Activated T-cell treated with anti-CD3 and anti-CD28 coated beads, Interleukin-2, amount 50 U/mL, for 48 hours (primary cell): ENCODE measurements around the gene IFT122.

Experiments
- DNase-seq, 2 experiments: peaks; one replicate each; pipeline ENCODE4 v3.0.0-alpha.2; 2020

Gene IFT122

DNA sequence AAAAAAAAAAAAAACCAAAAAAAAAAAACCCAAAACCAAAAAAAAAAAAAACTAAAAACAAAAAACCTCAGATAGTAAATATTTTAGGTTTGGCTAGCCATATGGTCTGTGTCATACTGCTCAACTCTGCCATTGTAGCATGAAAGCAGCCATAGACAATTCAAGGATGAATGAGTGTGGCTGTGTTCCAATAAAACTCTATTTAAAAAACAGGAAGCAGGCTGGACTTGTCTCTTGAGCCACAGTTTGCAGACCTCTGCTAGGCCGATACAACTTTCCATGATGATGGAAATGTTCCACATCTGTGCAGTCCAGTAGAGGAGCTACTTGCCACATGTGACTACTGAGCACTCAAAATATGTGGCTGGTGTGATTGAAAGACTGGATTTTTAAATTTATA is 22.7 kb upstream of the IFT122 start:
- no peak for DNase-seq

DNA sequence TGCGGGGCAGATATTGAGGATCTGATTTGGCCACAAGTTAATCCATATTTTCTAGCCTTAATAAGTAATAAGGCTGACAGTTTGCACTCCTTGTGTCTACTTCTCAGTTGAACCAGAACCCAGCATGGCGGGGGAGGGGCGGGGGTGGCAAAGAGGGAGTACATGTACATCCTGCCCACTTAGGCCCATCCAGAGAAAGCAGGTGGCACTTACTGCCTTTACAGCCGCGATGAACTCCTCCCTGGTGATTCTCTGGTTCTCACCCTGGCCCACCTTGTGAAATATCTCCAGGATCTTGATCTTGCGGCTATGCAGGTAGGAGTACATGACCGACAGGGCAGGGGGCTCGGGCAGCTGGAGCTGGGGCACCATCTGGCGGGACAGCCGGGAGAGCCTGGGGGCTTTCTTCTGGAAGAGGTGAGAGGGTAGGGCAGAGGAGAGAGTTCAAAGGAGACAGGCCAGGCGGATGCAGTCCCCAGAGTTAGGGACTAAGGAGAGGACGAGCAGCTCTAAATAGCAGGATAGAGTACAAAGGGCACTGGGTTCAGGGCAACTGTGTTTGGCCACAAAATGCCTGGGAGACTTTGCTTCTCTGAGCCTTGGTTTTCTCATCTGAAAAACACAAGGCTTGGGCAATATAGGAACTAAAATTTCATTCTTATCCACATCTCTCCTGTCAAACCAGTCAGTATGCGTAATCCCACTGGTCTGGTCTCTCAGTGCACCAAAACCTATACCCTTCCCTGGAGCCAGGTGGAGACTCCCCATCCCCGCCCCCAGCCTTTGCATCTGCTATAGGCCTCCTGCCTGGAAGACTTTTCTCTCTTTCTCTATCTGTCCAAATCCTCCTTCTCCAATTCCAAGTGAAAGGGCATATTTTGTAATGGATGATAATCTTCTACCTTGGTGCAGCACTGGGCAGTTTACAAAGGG is 21.7 kb upstream of the IFT122 start:
- DNase-seq, result no peak

DNA sequence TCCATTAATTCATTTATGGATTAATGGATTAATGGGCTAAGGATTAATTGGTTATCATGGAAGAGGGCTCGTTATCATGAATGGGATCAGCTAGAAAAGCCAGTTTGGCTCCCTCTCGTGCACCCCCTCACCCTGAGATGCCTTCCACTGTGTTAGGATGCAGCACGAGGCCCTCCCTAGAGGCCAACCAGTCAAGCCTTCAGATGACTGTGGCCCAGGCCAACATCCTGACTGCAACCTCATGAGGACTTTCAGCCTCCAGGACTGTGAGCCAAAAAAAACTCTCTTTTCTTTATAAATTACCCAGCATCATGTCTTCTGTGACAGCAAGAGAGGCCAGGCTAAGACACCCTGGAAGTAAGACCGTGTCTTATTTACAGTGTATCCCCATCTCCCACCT is 20.5 kb upstream of the IFT122 start:
- DNase-seq, result no peak

DNA sequence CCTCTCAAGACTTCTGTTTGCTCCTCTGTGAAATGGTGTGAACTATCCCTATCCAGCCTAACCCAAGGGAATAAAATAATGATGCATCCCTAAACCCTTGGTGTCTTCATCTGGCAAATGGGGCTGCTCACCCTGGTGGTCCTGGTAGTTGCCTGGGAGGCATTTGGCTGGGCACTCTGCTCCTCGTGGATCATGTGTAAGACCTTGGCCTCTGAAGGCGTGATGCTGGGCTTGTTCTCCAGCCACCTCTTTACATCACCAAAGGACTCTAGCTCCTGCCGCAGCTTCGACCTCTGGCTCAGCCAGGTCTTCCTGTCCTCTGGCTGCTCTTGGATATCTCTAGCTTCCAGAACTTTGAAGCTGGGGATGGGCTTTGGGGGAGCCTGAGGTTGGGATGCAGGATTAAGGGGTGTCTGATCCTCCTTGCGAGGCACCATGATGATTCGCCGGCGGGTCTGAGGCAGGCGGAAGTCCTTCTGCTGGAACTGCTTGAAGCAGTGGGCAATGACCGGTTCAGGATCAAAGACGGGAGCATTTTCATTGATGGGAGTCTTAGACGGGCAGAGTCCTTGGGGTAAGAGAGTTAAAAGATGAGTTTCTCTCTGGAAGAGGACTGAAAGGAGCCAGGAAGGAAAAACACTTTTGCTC is 18.7 kb upstream of the IFT122 start:
- DNase-seq, result no peak

DNA sequence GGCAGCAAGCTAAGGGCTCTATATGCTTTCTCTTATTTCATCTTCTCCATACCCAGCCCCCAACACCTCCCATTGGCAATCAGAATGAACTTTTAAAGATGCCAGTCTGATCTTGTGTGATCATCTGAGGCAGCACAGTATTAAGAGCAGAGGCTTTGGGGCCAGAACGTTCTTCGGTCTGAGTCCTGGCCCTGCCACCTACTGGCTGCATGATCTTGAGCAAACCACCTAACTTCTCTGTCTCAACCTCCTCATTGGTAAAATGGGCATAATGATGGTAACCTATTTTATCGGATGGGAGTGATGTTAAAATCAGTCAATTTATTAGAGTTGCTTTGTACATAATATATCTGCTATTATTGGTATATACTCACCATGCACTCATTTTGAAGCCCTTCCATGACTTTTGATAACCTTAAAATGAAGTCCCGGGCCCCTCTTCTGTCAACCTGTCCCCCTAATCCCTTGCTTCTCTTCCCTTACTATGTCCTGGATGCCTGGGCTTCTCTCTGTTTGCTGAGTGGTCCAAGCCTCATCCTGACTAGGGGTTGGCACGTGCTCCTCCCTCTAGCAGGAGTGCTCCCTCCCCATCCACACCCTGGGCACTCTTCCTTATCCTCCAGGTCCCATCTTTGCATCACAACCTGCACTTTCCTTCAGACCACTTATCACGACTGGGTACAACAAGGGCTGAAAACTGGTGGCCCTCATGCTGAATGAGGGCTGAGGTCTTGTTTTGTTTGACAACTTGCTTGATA is 17.9 kb upstream of the IFT122 start:
- no peak for DNase-seq

GRCh38 chr3:129422897-129423296 is 17.1 kb upstream of the IFT122 start:
- no peak for DNase-seq

DNA sequence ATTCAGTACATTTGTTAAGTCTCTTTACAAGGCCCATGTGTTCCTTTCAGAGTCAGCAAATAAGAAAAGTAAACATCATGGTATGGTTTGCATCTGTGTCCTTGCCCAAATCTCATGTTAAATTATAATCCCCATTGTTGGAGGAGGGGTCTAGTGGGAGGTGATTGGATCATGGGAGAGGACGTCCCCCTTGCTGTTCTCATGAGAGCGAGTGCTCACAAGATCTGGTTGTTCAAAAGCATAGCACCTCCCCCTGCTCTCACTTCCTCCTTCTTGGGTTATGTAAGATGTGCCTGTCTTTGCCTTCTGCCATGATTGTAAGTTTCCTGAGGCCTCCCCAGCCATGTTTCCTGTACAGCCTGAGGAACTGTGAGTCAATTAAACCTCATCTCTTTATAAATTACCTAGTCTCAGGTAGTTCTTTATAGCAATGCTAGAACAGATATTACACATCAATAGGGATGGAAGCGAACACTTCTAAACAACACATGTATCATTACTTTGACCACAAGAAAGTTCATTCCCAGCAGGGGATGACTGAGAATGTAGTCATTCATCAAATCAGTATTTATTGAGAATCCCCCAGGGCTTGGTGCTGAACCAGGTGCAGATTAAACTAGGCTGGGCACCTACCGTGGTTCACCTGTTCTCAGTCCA is 15.7 kb upstream of the IFT122 start:
- DNase-seq, result peak; percentile 17 to 32

GRCh38 chr3:129425213-129425612 is 14.8 kb upstream of the IFT122 start:
- no peak for DNase-seq

DNA sequence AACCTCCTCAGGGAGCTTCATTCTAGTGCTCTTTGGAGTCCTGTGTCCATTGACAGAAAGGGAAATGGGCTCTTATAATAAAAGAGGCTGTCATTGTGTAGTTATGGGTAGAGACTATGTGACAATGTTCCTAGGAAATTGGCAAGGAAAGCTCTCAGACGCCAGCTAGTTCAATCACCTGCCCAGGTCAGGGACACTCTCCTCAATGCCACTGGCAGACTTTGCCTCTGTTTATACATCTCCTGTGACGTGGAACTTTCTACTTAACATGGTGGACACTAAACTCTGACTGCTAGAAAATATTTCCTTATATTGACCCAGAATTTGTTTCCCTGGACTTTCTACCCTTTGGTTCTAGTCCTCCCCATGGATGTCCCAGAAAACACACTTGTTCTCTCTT is 14.4 kb upstream of the IFT122 start:
- no peak for DNase-seq

GRCh38 chr3:129428007-129428375 is 12.0 kb upstream of the IFT122 start:
- DNase-seq, result no peak

DNA sequence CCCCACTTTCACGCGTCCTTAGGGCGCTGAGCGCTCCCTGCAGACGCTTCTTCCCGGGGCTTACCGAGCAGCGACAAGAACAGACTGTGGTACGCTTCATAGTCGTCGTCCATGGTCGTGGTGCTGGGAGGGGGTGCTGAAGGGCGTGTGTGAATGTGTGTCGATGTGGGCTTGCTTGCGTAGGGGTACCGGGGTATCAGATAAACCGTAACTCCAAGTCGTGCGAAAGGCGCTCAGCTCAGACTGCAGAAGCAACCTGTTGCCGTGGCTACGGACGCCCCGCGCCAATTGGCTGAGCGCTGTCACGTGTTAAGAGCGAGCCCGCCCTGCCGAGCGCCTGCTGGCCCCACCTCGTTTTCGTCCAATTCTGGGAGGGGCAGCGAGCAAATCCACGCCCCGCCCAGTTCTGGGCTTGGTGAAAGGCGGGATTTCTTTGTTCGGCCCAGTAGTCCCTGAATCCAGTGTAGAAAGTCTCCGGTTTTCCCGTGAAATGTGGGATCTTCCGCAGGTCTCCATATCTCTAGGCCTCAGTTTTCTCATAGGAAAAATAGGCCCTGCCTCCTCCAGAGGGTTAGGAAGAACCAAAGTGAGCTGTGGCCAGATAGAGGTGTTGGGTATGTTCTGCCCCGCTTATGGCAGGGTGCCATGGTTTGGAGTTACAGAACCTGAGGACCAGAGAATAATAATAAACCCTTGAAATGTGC is 11.5 kb upstream of the IFT122 start, which contains the start of gene EFCAB12:
EFCAB12 (minus strand) TSS at position 261 of the 704 bp plus-strand sequence; CDS start at position 113, 148 bp downstream.
- DNase-seq, result peak; percentile 91 to 93

GRCh38 chr3:129429080-129429451 is 11.0 kb upstream of the IFT122 start:
- no peak for DNase-seq

- DNase-seq, result no peak
These were observed 10.4 kb upstream of the IFT122 start for GRCh38 chr3:129429602-129430001.

DNA sequence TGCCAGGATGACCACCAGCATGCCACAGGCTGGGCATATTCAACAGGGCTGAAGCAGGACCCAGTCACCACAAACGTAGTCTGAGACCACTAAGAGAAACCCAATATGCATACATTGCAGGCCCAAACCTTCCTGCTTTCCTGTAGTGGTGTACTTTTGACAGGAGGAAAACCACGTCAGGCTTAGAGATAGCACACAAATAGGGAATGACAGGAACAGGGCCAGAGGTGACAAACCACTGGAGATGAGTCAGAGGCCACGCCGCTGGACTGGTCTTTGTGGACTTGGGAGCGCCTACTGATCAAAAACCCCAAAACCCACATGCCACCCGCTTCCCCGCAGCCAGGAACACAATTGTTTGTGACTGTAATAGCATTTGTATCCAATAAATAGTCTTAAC is 8.0 kb upstream of the IFT122 start:
- no peak for DNase-seq

GRCh38 chr3:129432671-129433070 is 7.4 kb upstream of the IFT122 start:
- DNase-seq, result no peak

DNA sequence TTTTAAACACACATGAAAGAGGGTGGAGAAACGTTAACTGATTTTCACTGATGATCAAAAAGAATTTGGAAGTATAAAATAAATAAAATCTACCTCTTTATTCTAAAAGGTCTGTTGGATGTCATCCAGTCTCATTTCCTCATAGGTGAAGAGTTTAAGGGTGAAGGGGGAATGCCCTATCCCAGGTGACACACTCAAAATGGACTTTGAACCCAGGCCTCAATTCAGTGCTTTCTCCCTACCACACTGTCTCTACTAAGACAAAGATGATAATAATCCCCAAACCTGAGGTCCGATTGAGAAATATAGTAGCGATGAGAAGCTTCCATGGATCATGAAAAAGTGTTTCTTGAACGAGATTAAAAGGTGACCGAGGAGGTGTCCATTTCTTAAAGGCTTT is 6.5 kb upstream of the IFT122 start:
- DNase-seq, result no peak

DNA sequence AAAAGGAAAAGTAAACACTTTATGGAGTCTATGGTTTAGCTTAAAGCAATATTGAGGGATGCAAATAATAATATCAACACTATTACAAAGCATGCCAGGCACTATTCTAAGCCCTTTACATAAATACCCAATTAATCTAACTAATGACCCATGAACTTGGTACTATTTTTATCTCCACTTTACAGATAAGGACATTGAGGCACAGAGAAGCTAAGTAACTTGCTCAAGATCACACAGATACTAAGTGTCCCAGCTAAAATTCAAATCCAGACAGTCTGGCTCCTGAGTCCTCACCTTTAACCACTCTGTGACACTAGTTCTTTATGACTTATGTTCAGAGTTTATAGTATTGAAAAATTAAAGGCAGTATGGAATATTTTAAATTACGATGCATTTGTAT is 5.9 kb upstream of the IFT122 start:
- DNase-seq, result no peak

- DNase-seq, result no peak
These were observed 4.7 kb upstream of the IFT122 start for GRCh38 chr3:129435367-129435766.

GRCh38 chr3:129439226-129439816 is 703 bp upstream of the IFT122 start:
- DNase-seq, result peak in 1 of 2 experiments; percentile 63

GRCh38 chr3:129440618-129441190 is 680 bp downstream of the IFT122 start:
- DNase-seq, result no peak

DNA sequence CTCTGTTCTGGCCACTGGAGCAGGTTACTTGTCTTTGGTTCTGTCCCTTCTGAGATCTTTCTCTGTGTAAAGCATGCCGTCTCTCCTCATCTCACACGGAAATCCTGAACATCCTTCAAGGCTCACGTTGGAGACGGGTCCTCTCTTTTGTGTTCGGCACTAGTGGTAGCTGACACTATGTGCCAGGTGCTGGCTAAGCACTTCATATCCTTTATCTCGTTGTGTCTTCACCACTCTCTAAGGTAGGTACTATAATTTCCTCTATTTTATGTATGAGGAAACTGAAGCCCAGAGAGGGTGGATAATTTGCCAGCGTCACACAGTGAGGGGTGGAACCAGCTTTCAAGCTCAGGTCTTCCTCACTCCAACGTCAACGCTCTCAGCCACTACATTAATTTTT is 1.2 kb downstream of the IFT122 start:
- no peak for DNase-seq

DNA sequence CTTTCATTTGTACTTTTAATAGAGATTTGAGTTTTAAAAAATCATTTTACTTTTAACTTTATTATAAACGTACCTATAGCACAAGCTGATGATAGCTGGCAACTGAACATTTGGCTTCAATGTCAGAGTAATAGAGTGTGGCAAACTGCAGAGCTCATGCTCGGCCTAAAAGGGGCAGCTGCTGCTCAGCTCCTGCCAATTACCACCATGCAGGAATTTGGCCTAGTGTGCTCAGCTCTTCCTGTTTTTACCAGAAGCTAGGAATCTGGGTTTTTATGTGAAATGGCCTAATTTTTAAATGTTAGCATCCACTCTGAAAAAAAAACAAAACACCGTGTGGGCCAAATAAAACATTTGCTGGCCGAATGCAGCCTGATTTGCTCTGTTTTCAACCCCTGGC is 1.8 kb downstream of the IFT122 start:
- DNase-seq, result no peak
